HG03135 (cell line): Measurements from ENCODE around the gene TMEM117.

Experiments used
- ATAC-seq: cut with Tn5 transposase; IDR thresholded peaks from one replicate; pipeline ENCODE4 v1.9.1; 2021; ENCODE audit warnings: mild to moderate bottlenecking, moderate library complexity; ENCODE audit not compliant: unreplicated experiment

Gene TMEM117

DNA sequence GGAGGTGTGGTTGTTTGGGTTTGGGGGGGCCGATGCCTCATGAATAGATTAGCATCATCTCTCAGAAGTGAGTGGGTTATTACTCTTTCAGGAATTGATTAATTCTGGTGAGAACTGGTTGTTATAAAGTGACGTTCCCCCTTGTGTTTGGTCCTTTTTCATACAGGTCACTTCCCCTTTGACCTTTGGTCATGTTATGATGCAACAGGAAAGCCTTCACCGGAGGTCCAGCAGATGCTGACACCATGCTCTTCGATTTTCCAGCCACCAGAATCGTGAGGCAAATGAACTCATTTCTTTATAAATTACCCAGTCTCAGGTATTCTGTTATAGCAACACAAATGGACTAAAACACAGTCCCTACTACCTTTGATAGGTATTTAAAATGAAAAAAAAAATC lies 600.9 kb downstream of the TMEM117 start:
- ATAC-seq, result no peak
